K562 (cell line): Measurements from ENCODE around the gene GNAI3. TPM values are rescaled to one million over a fixed set of nuclear protein-coding genes. Genes with fewer than 3 reads are reported as not detected.

Experiments used
- ADNP ChIP-seq: fragments of 200-800 bp; sonication (Bioruptor generic); IDR thresholded peaks from 2 replicates; pipeline ENCODE4 v1.6.1; 2016; ENCODE audit warnings: missing genetic modification characterization, missing compliant biosample characterization
- BRF1 ChIP-seq: IDR thresholded peaks from 3 replicates; pipeline ENCODE4 v1.6.1; 2011; ENCODE audit warnings: borderline replicate concordance, mild to moderate bottlenecking; ENCODE audit not compliant: insufficient read length; ENCODE audit errors: extremely low read depth
- CHD1 ChIP-seq: fragments of 200-600 bp; sonication (generic); IDR thresholded peaks from one replicate; pipeline ENCODE4 v1.6.1; 2012; ENCODE audit warnings: mild to moderate bottlenecking, moderate library complexity, low read length, inconsistent platforms
- ELF1 ChIP-seq: fragments of 200-800 bp; sonication (Bioruptor generic); IDR thresholded peaks from 2 replicates; pipeline ENCODE4 v1.6.1; 2016; ENCODE audit warnings: missing genetic modification characterization, missing compliant biosample characterization
- EP300 ChIP-seq: IDR thresholded peaks from 2 replicates; pipeline ENCODE4 v1.6.1; 2012; ENCODE audit warnings: low read length, improper control_type of control experiment
- HDAC2 ChIP-seq: fragments of 450-650 bp; IDR thresholded peaks from 2 replicates; pipeline ENCODE4 v1.6.1; 2016; ENCODE audit warnings: mild to moderate bottlenecking
- JUND ChIP-seq, 2 experiments: IDR thresholded peaks; 2 replicates in 1 of 2; 3 replicates in 1 of 2; pipeline ENCODE4 v1.6.1; 2011; ENCODE audit warnings: borderline replicate concordance in 2 of 2, low read depth in 2 of 2, low read length in 2 of 2, improper control_type of control experiment in 1 of 2, missing biosample characterization in 1 of 2, missing genetic modification characterization in 1 of 2, missing genetic modification reagents in 1 of 2
- KLF1 ChIP-seq: fragments of 450-650 bp; IDR thresholded peaks from 2 replicates; pipeline ENCODE4 v1.6.1; 2016; ENCODE audit warnings: missing genetic modification characterization, missing compliant biosample characterization
- PURB ChIP-seq: sonication (generic); formaldehyde crosslinking; IDR thresholded peaks from 2 replicates; pipeline ENCODE4 v1.9.0; 2021; ENCODE audit warnings: low read depth, mild to moderate bottlenecking, missing genetic modification reagents
- RUNX1 ChIP-seq: sonication (generic); IDR thresholded peaks from 2 replicates; pipeline ENCODE4 v1.6.1; 2016; ENCODE audit warnings: antibody characterized with exemption, low read depth
- SRF ChIP-seq, 2 experiments: fragments of 250-450, 450-650 bp in 1 of 2; sonication (Bioruptor Pico) in 1 of 2; sonication (generic) in 1 of 2; formaldehyde crosslinking; IDR thresholded peaks; 2 replicates each; pipeline versions ENCODE4 v1.5.0 to v1.5.1; 2020 to 2022; ENCODE audit warnings: mild to moderate bottlenecking in 1 of 2, missing genetic modification reagents in 1 of 2
- ZBTB17 ChIP-seq: fragments of 450-650 bp; formaldehyde crosslinking; IDR thresholded peaks from 2 replicates; pipeline ENCODE4 v1.4.0; 2020; ENCODE audit warnings: mild to moderate bottlenecking
- ZNF282 ChIP-seq: sonication (generic); formaldehyde crosslinking; IDR thresholded peaks from 2 replicates; pipeline ENCODE4 v1.8.1; 2023; ENCODE audit warnings: missing genetic modification reagents
- polyA plus RNA-seq, 8 experiments: library from polyadenylated mRNA; depleted of rRNA in 4 of 8; stranded (reverse) in 5 of 8; unstranded in 3 of 8; fragments of >200 nt; fragmentation: Nextera tagmentation in 2 of 8; fragmentation: Illumina TruSeq in 1 of 8; extraction: Ambion mirVana in 2 of 8; extraction: Trizol in 1 of 8; gene quantifications; 2 replicates each; pipeline versions ENCODE4 v1.2.1 to v1.2.3, GENCODE V29; 2011 to 2014; ENCODE audit warnings: inconsistent platforms in 1 of 8, missing spikeins in 1 of 8
- total RNA-seq, 7 experiments: library from RNA; depleted of rRNA in 6 of 7; stranded (reverse); fragments of >200 nt in 6 of 7; fragmentation: Illumina TruSeq in 2 of 7; extraction: Trizol in 2 of 7; gene quantifications; 2 replicates each; pipeline versions ENCODE4 v1.2.1 to v1.2.3, GENCODE V29; 2011 to 2021; ENCODE audit warnings: low replicate concordance in 1 of 7
- TF ChIP-seq, protein P1 (sequence below): sonication (generic); formaldehyde crosslinking; IDR thresholded peaks from 2 replicates; pipeline ENCODE4 v1.8.0; 2022; ENCODE audit warnings: mild to moderate bottlenecking, low read depth, missing genetic modification reagents
- TF ChIP-seq, protein P2 (sequence below): sonication (generic); formaldehyde crosslinking; IDR thresholded peaks from 2 replicates; pipeline ENCODE4 v1.8.1; 2023; ENCODE audit warnings: mild to moderate bottlenecking, missing genetic modification reagents
- TF ChIP-seq, protein P3 (sequence below), 2 experiments: fragments of 250-450 bp in 1 of 2; fragments of 450-650 bp in 1 of 2; sonication (Bioruptor Pico) in 1 of 2; IDR thresholded peaks; 2 replicates each; pipeline versions ENCODE4 v1.6.1 to v1.8.0; 2016 to 2021; ENCODE audit warnings: mild to moderate bottlenecking in 2 of 2, moderate library complexity in 2 of 2, missing compliant biosample characterization in 1 of 2, missing genetic modification characterization in 1 of 2

Gene GNAI3
- total and polyA plus RNA-seq, 9 of the 15 experiments (the other 6 are each of a cell fraction or from before 2014, with no cell fraction given): 6.3 to 13.2 (median 8.9) TPM

DNA sequence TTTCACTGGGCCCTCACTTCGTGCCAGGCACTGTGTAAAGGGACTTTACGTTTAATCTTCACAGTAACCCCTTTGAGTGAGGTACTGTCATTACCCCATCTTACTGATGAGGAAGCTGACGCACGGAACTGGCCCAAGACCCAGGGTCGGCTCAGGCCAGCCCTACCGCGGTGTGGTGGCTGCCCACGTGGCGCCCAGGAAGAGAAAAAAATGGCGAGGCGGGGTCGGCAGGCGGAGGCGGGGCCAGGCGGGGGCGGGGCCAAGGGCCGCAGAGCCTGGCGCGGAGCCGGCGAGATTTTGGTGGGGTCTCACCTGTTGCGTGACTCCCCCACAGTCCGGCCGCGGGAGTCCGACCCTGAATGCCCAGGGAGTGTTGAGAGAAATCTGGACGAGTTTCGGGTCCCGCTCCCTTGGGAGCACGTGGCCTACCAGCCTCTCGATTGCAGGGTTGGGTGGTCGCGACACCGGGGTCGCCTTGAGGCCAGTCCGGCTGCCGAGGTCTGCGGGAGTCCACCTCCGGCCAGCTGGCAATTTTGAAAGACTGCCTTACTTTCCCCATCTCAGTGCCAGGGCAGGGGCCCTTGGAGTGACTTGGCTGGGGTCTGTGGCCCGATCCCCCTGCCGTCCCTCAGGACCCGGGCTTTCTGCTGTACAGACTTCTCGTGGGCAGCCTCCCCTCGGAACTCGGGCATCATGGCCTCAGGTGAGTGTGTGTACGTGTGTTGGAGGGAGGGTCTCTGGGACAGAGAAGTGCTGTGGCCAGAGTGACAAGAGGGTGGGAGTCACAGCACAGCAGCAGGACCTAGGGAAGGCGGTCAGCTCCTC, 71.4 kb downstream of the GNAI3 start, which contains the start of the genes AMPD2 and GNAT2 (continued):
- TF ChIP-seq JUND (IDR thresholded peaks at IDR 0.05; ENCODE audit: borderline replicate concordance, low read depth, low read length) (no peak), JUND (tag; IDR thresholded peaks at IDR 0.05; ENCODE audit: borderline replicate concordance, low read depth, low read length) (no peak; the same call in 2 of the 3 replicates), ZNF282 (CRISPR knock-in tag) (0 out of 2 replicates have a peak, but pooled peaks have one; percentile 63), SRF (CRISPR knock-in tag; IDR thresholded peaks at IDR 0.05) (0 out of 4 replicates have a peak, but pooled peaks of 1 of the 2 experiments have one; percentile 5), ZBTB17 (0 out of 2 replicates have a peak, but pooled peaks have one; percentile 31), KLF1 (0 out of 2 replicates have a peak, but pooled peaks have one; percentile 23), ADNP (tag) (no peak), EP300 (peak; percentile 18; the same call in 1 of the 2 replicates), BRF1 (no peak), RUNX1 (0 out of 2 replicates have a peak, but pooled peaks have one; percentile 44), PURB (CRISPR knock-in tag) (no peak; the same call in 1 of the 2 replicates), CHD1 (no peak), HDAC2 (peak; percentile 82), ELF1 (tag) (peak; percentile 81)
- TF ChIP-seq, protein P1, sequence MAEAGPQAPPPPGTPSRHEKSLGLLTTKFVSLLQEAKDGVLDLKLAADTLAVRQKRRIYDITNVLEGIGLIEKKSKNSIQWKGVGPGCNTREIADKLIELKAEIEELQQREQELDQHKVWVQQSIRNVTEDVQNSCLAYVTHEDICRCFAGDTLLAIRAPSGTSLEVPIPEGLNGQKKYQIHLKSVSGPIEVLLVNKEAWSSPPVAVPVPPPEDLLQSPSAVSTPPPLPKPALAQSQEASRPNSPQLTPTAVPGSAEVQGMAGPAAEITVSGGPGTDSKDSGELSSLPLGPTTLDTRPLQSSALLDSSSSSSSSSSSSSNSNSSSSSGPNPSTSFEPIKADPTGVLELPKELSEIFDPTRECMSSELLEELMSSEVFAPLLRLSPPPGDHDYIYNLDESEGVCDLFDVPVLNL (CRISPR knock-in tag): 0 out of 2 replicates have a peak, but pooled peaks have one; percentile 15
- TF ChIP-seq, protein P2, sequence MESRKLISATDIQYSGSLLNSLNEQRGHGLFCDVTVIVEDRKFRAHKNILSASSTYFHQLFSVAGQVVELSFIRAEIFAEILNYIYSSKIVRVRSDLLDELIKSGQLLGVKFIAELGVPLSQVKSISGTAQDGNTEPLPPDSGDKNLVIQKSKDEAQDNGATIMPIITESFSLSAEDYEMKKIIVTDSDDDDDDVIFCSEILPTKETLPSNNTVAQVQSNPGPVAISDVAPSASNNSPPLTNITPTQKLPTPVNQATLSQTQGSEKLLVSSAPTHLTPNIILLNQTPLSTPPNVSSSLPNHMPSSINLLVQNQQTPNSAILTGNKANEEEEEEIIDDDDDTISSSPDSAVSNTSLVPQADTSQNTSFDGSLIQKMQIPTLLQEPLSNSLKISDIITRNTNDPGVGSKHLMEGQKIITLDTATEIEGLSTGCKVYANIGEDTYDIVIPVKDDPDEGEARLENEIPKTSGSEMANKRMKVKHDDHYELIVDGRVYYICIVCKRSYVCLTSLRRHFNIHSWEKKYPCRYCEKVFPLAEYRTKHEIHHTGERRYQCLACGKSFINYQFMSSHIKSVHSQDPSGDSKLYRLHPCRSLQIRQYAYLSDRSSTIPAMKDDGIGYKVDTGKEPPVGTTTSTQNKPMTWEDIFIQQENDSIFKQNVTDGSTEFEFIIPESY (CRISPR knock-in tag): no peak
- TF ChIP-seq, protein P3, sequence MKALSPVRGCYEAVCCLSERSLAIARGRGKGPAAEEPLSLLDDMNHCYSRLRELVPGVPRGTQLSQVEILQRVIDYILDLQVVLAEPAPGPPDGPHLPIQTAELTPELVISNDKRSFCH (CRISPR knock-in tag; IDR thresholded peaks at IDR 0.05): no peak
- TF ChIP-seq, protein P3 (tag; IDR thresholded peaks at IDR 0.05): peak; percentile 50
